ENCODE measurements around the gene FOLR2. TPM values are rescaled to one million over a fixed set of nuclear protein-coding genes. Genes with fewer than 3 reads are reported as not detected.

Gene FOLR2
- total and polyA plus RNA-seq, 2 experiments from 2014 or later = not detected

DNA sequence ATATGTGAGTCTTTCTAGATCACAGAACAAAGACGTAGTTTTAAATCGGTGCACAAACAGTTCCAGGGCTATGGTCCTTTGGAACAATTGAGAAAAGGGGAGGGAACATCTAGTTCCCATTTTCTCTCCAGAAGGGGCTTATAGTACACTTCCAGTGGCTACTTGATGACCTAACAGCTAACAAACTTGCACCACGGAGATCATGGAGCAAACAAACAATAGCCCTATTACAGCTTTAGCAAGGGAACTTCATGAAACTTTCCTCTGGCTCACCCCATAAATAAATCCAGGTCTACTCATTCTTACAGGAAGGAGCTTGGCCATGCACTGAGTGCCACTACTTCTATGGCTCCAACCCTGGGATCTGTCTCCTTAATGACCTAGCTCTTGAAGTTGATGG lies 8.3 kb upstream of the FOLR2 start:
- Histone ChIP-seq H3K4me2 (ENCODE audit: unreplicated experiment) (no peak overlapping the region), H2AFZ (no peak overlapping the region), H3K79me2 (ENCODE audit: insufficient read depth) (no peaks in the 10 kb centered on the region), H3K27ac (no peak overlapping the region), H3K9me2 (ENCODE audit: insufficient read depth) (no peaks in the 10 kb centered on the region), H3K9ac (no peak overlapping the region), H3K27me3 (replicated peaks; ENCODE audit: insufficient read depth) (0 out of 2 replicates have a peak, but pooled peaks cover 9% of the 10 kb centered on the region), H3K4me1 (ENCODE audit: insufficient read depth) (no peaks in the 10 kb centered on the region), H4K20me1 (ENCODE audit: insufficient read depth) (no peaks in the 10 kb centered on the region), H3K4me3 (no peak overlapping the region), H3K36me3 (ENCODE audit: low read depth) (no peaks in the 10 kb centered on the region), H3K9me3 (ENCODE audit: low read depth) (no peaks in the 10 kb centered on the region), H3F3A (ENCODE audit: insufficient read depth) (no peaks in the 10 kb centered on the region)
- 69 to 80% methylated on average over 3 of the region's 3 CpGs for WGBS, 2 experiments (ENCODE audit: low coverage in 1 of 2, low lambda C conversion rate in 2 of 2, missing lambda C conversion rate in 2 of 2)
- no peak for DNase-seq
- in situ Hi-C loops (cut with MboI) = no loop called here
- TF ChIP-seq EZH2phosphoT487 (IDR thresholded peaks at IDR 0.05; ENCODE audit: insufficient read depth, low read depth) (no peak), EZH2 (IDR thresholded peaks at IDR 0.05; ENCODE audit: insufficient read depth, poor library complexity, severe bottlenecking) (no peak)

DNA sequence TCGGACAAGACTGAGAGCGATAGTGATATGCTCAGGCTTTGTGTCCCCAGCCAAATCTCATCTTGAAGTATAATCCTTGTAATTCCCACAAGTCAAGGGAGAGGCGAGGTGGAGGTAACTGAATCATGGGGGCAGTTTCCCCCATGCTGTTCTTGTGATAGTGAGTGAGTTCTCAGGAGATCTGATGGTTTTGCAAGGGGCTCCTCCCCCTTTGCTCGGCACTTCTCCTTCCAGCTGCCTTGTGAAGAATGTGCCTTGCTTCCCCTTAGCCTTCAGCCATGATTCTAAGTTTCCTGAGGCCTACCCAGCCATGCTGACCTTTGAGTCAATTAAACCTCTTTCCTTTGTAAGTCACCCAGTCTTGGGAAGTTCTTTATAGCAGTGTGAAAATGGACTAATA lies 7.5 kb upstream of the FOLR2 start:
- TF ChIP-seq EZH2phosphoT487 (IDR thresholded peaks at IDR 0.05; ENCODE audit: insufficient read depth, low read depth) = no peak
- WGBS, 2 experiments (ENCODE audit: low coverage in 1 of 2, low lambda C conversion rate in 2 of 2, missing lambda C conversion rate in 2 of 2) = 51 to 54% methylated on average over 4 of the region's 4 CpGs

DNA sequence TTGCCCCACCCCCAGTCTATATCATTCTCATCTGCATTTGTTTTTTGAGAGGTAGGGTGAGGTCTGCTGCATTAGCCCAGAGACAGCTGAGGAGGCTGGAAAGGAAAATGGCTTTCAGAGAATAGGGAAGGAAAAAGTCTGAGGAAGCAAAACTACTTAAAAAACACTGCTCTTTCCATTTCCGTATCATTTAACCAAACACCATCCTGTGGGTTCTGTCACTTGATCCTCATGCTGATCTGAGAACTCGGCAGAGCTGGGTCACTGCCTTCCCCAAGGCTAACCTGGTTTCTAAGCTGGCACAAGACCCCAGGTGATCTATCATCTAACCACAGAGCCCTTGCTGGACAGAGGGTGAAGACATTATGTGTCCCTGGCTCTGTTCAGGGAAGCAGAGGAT lies 1.2 kb downstream of the FOLR2 start:
- 18 to 26% methylated on average over 2 of the region's 2 CpGs for WGBS, 2 experiments (ENCODE audit: low coverage in 1 of 2, low lambda C conversion rate in 2 of 2, missing lambda C conversion rate in 2 of 2)
- Histone ChIP-seq H3F3A (ENCODE audit: insufficient read depth) (no peaks in the 10 kb centered on the region), H4K20me1 (ENCODE audit: insufficient read depth) (no peaks in the 10 kb centered on the region)

More for the DNA sequence above, 7.5 kb upstream of the FOLR2 start:
- Histone ChIP-seq H3K9me3 (ENCODE audit: low read depth) (no peaks in the 10 kb centered on the region), H4K20me1 (ENCODE audit: insufficient read depth) (no peaks in the 10 kb centered on the region), H3K27me3 (replicated peaks; ENCODE audit: insufficient read depth) (peaks cover 10% of the 10 kb centered on the region; the same call in 1 of the 2 replicates), H3K4me2 (ENCODE audit: unreplicated experiment) (no peak overlapping the region), H3K4me3 (no peak overlapping the region), H3K79me2 (ENCODE audit: insufficient read depth) (no peaks in the 10 kb centered on the region), H2AFZ (no peak overlapping the region), H3K27ac (no peak overlapping the region), H3K36me3 (ENCODE audit: low read depth) (no peaks in the 10 kb centered on the region), H3K4me1 (ENCODE audit: insufficient read depth) (no peaks in the 10 kb centered on the region), H3K9ac (no peak overlapping the region), H3K9me2 (ENCODE audit: insufficient read depth) (no peaks in the 10 kb centered on the region), H3F3A (ENCODE audit: insufficient read depth) (no peaks in the 10 kb centered on the region)
- in situ Hi-C loops (cut with MboI) = no loop called here
- no peak for DNase-seq

DNA sequence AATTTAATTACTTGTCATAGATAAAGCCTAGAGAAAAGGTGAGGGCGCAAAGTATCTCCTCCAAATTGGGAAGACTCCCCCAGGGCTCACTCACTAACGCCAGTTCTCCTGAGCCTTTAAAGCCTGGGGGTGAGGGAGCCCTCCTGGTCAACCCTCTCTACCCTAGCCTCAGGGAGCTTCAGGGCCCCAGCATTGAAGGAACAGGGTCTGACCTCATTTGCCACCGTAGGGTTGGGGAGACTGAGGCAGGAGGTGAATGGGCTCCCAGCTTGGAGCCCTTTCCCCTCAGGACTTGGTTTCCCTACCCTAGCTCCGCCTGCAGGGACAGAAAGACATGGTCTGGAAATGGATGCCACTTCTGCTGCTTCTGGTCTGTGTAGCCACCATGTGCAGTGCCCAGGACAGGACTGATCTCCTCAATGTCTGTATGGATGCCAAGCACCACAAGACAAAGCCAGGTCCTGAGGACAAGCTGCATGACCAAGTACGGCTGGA lies 1.7 kb downstream of the FOLR2 start:
- no peaks in the 10 kb centered on the region for H3K9me2 ChIP-seq (ENCODE audit: insufficient read depth)
- no peaks in the 10 kb centered on the region for H3K79me2 ChIP-seq (ENCODE audit: insufficient read depth)
- no peaks in the 10 kb centered on the region for H3K9me3 ChIP-seq (ENCODE audit: low read depth)
- H3K27ac ChIP-seq = no peak overlapping the region
- no peak for DNase-seq
- peaks cover 17% of the 10 kb centered on the region for H3K27me3 ChIP-seq (replicated peaks; ENCODE audit: insufficient read depth)
- H3K4me2 ChIP-seq (ENCODE audit: unreplicated experiment) = no peak overlapping the region
- no peaks in the 10 kb centered on the region for H3F3A ChIP-seq (ENCODE audit: insufficient read depth)
- in situ Hi-C loops (cut with MboI) = no loop called here
- no peaks in the 10 kb centered on the region for H3K36me3 ChIP-seq (ENCODE audit: low read depth)
- H3K4me1 ChIP-seq (ENCODE audit: insufficient read depth) = peaks cover 5% of the 10 kb centered on the region; the same call in 1 of the 2 replicates
- H2AFZ ChIP-seq = no peak overlapping the region
- H3K9ac ChIP-seq = no peak overlapping the region
- H3K4me3 ChIP-seq = no peak overlapping the region
- TF ChIP-seq EZH2phosphoT487 (IDR thresholded peaks at IDR 0.05; ENCODE audit: insufficient read depth, low read depth) (no peak), EZH2 (IDR thresholded peaks at IDR 0.05; ENCODE audit: insufficient read depth, poor library complexity, severe bottlenecking) (no peak)
- 54 to 63% methylated on average over 5 of the region's 5 CpGs for WGBS, 2 experiments (ENCODE audit: low coverage in 1 of 2, low lambda C conversion rate in 2 of 2, missing lambda C conversion rate in 2 of 2)
- H4K20me1 ChIP-seq (ENCODE audit: insufficient read depth) = no peaks in the 10 kb centered on the region

More for the DNA sequence above, 1.2 kb downstream of the FOLR2 start:
- no peak overlapping the region for H3K27ac ChIP-seq
- no peaks in the 10 kb centered on the region for H3K79me2 ChIP-seq (ENCODE audit: insufficient read depth)
- H3K36me3 ChIP-seq (ENCODE audit: low read depth) = no peaks in the 10 kb centered on the region
- no peak overlapping the region for H3K9ac ChIP-seq
- H3K4me3 ChIP-seq = no peak overlapping the region
- H3K4me2 ChIP-seq (ENCODE audit: unreplicated experiment) = no peak overlapping the region
- H3K9me2 ChIP-seq (ENCODE audit: insufficient read depth) = no peaks in the 10 kb centered on the region
- no peak overlapping the region for H2AFZ ChIP-seq
- peaks cover 5% of the 10 kb centered on the region; the same call in 1 of the 2 replicates for H3K4me1 ChIP-seq (ENCODE audit: insufficient read depth)
- in situ Hi-C loops (cut with MboI) = no loop called here
- no peaks in the 10 kb centered on the region for H3K9me3 ChIP-seq (ENCODE audit: low read depth)
- DNase-seq = no peak
- H3K27me3 ChIP-seq (replicated peaks; ENCODE audit: insufficient read depth) = peaks cover 22% of the 10 kb centered on the region
- no peak for TF ChIP-seq EZH2phosphoT487 (IDR thresholded peaks at IDR 0.05; ENCODE audit: insufficient read depth, low read depth)
- TF ChIP-seq EZH2 (IDR thresholded peaks at IDR 0.05; ENCODE audit: insufficient read depth, poor library complexity, severe bottlenecking) = no peak
